HG03097 (cell line): ENCODE data around the gene WNT5B.
"Not testable (repeated sequence)": the region's sequence is repeated elsewhere in the genome, so short reads cannot be mapped to it uniquely, and the experiment has no call there.

Experiments
- ATAC-seq: cut with Tn5 transposase; IDR thresholded peaks from one replicate; pipeline ENCODE4 v1.9.1; 2021; ENCODE audit not compliant: unreplicated experiment, low FRiP score

Gene WNT5B

GRCh38 chr12:1595690-1596347 is 33.2 kb upstream of the WNT5B start:
- ATAC-seq = no peak

GRCh38 chr12:1598757-1599156 is 30.3 kb upstream of the WNT5B start:
- no peak for ATAC-seq

GRCh38 chr12:1602706-1603105 is 26.3 kb upstream of the WNT5B start:
- not testable (repeated sequence) for ATAC-seq

GRCh38 chr12:1603269-1603993 is 25.6 kb upstream of the WNT5B start:
- ATAC-seq = no peak

GRCh38 chr12:1604464-1604863 is 24.6 kb upstream of the WNT5B start:
- no peak for ATAC-seq

- ATAC-seq = no peak
Observed at GRCh38 chr12:1605129-1606020, 23.7 kb upstream of the WNT5B start.

GRCh38 chr12:1606021-1606622 is 22.9 kb upstream of the WNT5B start:
- no peak for ATAC-seq

- no peak for ATAC-seq
Observed at GRCh38 chr12:1607940-1608712, 20.9 kb upstream of the WNT5B start.

- no peak for ATAC-seq
Observed at GRCh38 chr12:1608713-1609119, 20.3 kb upstream of the WNT5B start.

GRCh38 chr12:1610072-1610643 is 18.9 kb upstream of the WNT5B start:
- no peak for ATAC-seq

- no peak for ATAC-seq
Observed at GRCh38 chr12:1611803-1612572, 17.0 kb upstream of the WNT5B start.

GRCh38 chr12:1613860-1614259 is 15.2 kb upstream of the WNT5B start:
- ATAC-seq = no peak

- no peak for ATAC-seq
Observed at GRCh38 chr12:1614360-1614759, 14.7 kb upstream of the WNT5B start.

- ATAC-seq = no peak
Observed at GRCh38 chr12:1616233-1617066, 12.6 kb upstream of the WNT5B start.

- no peak for ATAC-seq
Observed at GRCh38 chr12:1618489-1618888, 10.5 kb upstream of the WNT5B start.

- no peak for ATAC-seq
Observed at GRCh38 chr12:1619159-1619558, 9.9 kb upstream of the WNT5B start.

- ATAC-seq = no peak
Observed at GRCh38 chr12:1619587-1619986, 9.4 kb upstream of the WNT5B start.

GRCh38 chr12:1620092-1620491 is 8.9 kb upstream of the WNT5B start:
- ATAC-seq = no peak
